Esophagus muscularis mucosa (tissue), 4 donors: ENCODE measurements around the gene ZNF622. TPM values are rescaled to one million over a fixed set of nuclear protein-coding genes. Genes with fewer than 3 reads are reported as not detected.

Source experiments
- DNase-seq: peaks from one replicate; pipeline ENCODE4 v3.0.0-alpha.2; 2017; ENCODE audit errors: extremely low spot score
- H3K27ac ChIP-seq, 4 donors: fragments of 200-600 bp; sonication (generic); replicated peaks in 1 of 4; 1 replicate in 3 of 4; 2 replicates in 1 of 4; pipeline ENCODE4 v1.5.1; 2016 to 2019; ENCODE audit warnings: mild to moderate bottlenecking in 1 of 4
- H3K27me3 ChIP-seq, 4 donors: fragments of 200-600 bp; sonication (generic); one replicate each; pipeline versions ENCODE4 v1.5.1 to v1.6.0; 2016 to 2019
- H3K36me3 ChIP-seq, 4 donors: fragments of 200-600 bp; sonication (generic); one replicate each; pipeline ENCODE4 v1.5.1; 2016 to 2019
- H3K4me1 ChIP-seq, 4 donors: fragments of 200-600 bp; sonication (generic); one replicate each; pipeline ENCODE4 v1.5.1; 2016 to 2019
- H3K4me3 ChIP-seq, 4 donors: fragments of 200-600 bp; sonication (generic); 1 replicate in 2 of 4; 2 replicates in 2 of 4; pipeline ENCODE4 v1.5.1; 2016 to 2019; ENCODE audit warnings: mild to moderate bottlenecking in 4 of 4, moderate library complexity in 1 of 4
- H3K9me3 ChIP-seq, 4 donors: fragments of 200-600 bp; sonication (generic); 1 replicate in 3 of 4; 2 replicates in 1 of 4; pipeline ENCODE4 v1.5.1; 2016 to 2019
- EP300 ChIP-seq: sonication (generic); formaldehyde crosslinking; IDR thresholded peaks from one replicate; pipeline ENCODE4 v1.6.1; 2017; ENCODE audit warnings: antibody characterized with exemption
- POLR2A ChIP-seq: fragments of 450-650 bp; IDR thresholded peaks from one replicate; pipeline ENCODE4 v1.6.1; 2017; ENCODE audit warnings: antibody characterized with exemption, moderate library complexity, mild to moderate bottlenecking, low read depth
- POLR2AphosphoS5 ChIP-seq, 2 donors: sonication (generic); formaldehyde crosslinking; IDR thresholded peaks; one replicate each; pipeline ENCODE4 v1.6.1; 2017; ENCODE audit warnings: antibody characterized with exemption in 2 of 2
- WGBS: methylation state at CpG from one replicate; pipeline ENCODE4 v1.1.5; 2018; 5-methylcytosine and 5-hydroxymethylcytosine counted together
- intact Hi-C: fragments of 100-400 bp; cut with DNase I; formaldehyde crosslinking; loops from one replicate; pipeline ENCODE4 v1.15.1; 2023
- total RNA-seq, 4 donors: library from RNA; depleted of rRNA; stranded (reverse); fragments of >200 nt; gene quantifications; one replicate each; pipeline versions ENCODE4 v1.1.0 to v1.2.1, GENCODE V29; 2016
- TF ChIP-seq, protein P1 (sequence below), 3 experiments: fragments of 200-600 bp in 2 of 3; fragments of 450-650 bp in 1 of 3; sonication (generic) in 2 of 3; IDR thresholded peaks; one replicate each; pipeline ENCODE4 v1.5.1; 2017 to 2019; ENCODE audit warnings: antibody characterized with exemption in 3 of 3, mild to moderate bottlenecking in 2 of 3, moderate library complexity in 1 of 3

Gene ZNF622
- total RNA-seq, 4 donors from 2014 or later, result 25.3 to 31.7 (median 28.4) TPM

DNA sequence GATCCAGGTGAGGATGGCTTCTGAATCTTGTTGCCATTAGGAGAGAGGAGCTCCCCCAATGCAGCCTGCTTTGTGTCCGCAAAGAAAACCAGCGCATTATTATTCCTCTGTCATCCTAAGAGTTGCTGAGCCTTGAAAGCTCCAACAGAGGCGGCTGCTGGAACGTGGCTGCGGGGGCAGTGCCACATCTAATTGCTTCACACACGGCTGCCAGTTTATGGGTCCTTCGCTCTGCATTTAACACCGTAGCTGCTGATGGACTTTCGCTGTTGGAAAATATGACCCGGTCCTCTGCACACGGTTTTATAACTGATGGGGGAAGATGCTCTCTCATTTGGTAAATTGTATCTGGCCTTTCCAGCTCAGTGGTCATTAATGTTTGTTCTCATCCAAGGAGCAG, 38.0 kb downstream of the ZNF622 start:
- 41% methylated on average over 10 of the region's 11 CpGs for WGBS
- Histone ChIP-seq H3K4me3 (no peak overlapping the region), H3K27ac (no peak overlapping the region), H3K36me3 (no peaks in the 10 kb centered on the region), H3K4me1 (no peaks in the 10 kb centered on the region), H3K27me3 (peaks cover 0 to 13% (median 0%) of the 10 kb centered on the region in 4 donors), H3K9me3 (no peaks in the 10 kb centered on the region)
- intact Hi-C loops, result no loop called here
- TF ChIP-seq POLR2A (no peak), POLR2AphosphoS5 (IDR thresholded peaks at IDR 0.05) (no peak), EP300 (no peak)
- TF ChIP-seq, protein P1, sequence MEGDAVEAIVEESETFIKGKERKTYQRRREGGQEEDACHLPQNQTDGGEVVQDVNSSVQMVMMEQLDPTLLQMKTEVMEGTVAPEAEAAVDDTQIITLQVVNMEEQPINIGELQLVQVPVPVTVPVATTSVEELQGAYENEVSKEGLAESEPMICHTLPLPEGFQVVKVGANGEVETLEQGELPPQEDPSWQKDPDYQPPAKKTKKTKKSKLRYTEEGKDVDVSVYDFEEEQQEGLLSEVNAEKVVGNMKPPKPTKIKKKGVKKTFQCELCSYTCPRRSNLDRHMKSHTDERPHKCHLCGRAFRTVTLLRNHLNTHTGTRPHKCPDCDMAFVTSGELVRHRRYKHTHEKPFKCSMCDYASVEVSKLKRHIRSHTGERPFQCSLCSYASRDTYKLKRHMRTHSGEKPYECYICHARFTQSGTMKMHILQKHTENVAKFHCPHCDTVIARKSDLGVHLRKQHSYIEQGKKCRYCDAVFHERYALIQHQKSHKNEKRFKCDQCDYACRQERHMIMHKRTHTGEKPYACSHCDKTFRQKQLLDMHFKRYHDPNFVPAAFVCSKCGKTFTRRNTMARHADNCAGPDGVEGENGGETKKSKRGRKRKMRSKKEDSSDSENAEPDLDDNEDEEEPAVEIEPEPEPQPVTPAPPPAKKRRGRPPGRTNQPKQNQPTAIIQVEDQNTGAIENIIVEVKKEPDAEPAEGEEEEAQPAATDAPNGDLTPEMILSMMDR (IDR thresholded peaks at IDR 0.05), result no peak
- no peak for DNase-seq

DNA sequence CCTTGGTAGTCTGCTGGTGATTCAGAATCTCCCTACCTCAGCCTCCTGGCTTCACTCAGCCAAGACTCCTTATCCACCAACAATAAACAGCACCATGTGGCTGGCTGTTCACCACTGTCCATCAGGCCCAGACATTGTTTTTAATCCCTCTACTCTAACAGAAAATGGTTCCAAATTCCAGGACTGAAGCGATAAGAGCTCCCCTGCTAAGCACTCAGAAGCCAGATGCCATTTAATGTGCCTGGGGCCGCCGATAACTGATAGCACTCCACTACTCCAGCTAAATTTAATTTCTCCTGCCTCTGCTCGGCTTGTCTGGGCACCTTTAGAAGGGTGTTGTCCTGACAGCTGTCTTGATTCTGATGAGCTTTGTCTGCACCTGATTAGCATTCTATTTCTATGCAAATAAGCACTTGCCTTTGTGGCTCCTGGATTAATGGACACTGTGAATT, 47.1 kb downstream of the ZNF622 start:
- intact Hi-C loops, result no loop called here
- no peak overlapping the region for H3K27ac ChIP-seq

DNA sequence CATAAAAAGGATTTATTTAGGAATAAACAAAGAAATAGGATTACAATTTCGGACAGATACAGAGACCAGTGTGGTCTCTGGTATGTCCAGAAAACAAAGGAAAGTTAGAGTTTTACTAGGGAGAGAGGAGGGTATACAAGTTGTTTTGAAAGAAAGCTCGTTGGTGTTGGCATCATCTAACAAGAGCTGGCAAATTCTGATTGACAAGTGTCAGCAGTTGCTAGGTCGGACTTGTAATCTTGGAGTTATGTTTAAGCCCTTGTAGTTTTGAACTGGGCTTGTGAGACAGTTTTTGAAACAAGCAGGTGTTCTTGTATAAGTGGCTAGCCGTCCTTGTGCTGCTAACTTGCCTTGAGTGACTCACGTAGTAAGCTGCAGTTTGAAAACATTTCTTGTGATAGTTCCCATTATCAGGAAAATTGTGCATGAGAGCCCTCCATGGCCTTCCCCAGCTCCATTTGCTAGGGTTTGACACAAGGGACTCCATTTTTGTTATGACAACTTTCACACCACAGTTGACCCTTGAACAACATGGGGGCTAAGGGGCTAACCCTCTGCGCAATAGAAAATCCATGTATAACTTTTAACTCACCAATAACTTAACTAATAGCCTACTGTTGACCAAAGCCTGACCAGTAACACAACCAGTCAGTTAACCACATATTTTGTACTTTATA, 48.1 kb downstream of the ZNF622 start:
- no peak overlapping the region for H3K4me3 ChIP-seq
- intact Hi-C loops, result no loop called here
- H3K36me3 ChIP-seq, result no peaks in the 10 kb centered on the region
- peaks cover 0 to 9% (median 0%) of the 10 kb centered on the region in 4 donors for H3K27me3 ChIP-seq
- no peak overlapping the region for H3K27ac ChIP-seq
- 90% methylated on average over 6 of the region's 6 CpGs for WGBS
- DNase-seq, result no peak
- H3K9me3 ChIP-seq, result no peaks in the 10 kb centered on the region
- TF ChIP-seq POLR2AphosphoS5 (IDR thresholded peaks at IDR 0.05), result no peak
- no peak for TF ChIP-seq EP300
- TF ChIP-seq, protein P1 (IDR thresholded peaks at IDR 0.05), result no peak
- TF ChIP-seq POLR2A, result no peak
- no peaks in the 10 kb centered on the region for H3K4me1 ChIP-seq

More for the DNA sequence above, 47.1 kb downstream of the ZNF622 start:
- Histone ChIP-seq H3K4me3 (no peak overlapping the region), H3K4me1 (no peaks in the 10 kb centered on the region), H3K27me3 (peaks cover 0 to 9% (median 0%) of the 10 kb centered on the region in 4 donors), H3K36me3 (no peaks in the 10 kb centered on the region), H3K9me3 (no peaks in the 10 kb centered on the region)
- no peak for DNase-seq
- TF ChIP-seq, protein P1 (IDR thresholded peaks at IDR 0.05), result no peak
- no peak for TF ChIP-seq EP300
- TF ChIP-seq POLR2AphosphoS5 (IDR thresholded peaks at IDR 0.05), result no peak
- TF ChIP-seq POLR2A, result no peak
- WGBS, result 62% methylated on average over 4 of the region's 4 CpGs

DNA sequence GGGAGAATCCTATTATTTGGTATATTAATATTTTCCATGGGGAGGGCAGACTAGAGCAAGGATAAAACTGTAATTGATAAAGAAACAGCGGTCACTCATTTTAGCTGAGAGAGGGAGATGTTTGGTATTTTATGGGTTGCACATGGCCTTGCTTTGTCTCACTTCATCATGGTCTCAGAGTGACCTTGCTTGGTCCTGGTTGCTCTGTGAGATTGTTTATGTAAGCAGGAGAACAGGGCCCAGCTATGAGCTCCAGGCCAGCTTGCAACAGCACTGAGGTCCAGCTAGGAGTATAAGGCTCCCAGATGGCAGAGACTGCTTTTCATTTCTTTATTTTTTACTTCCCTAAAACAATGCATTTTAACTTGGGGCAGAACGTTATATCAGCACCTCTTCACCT, 50.7 kb downstream of the ZNF622 start:
- 83% methylated on average over 2 of the region's 2 CpGs for WGBS

More for the DNA sequence above, 50.7 kb downstream of the ZNF622 start:
- no peak for DNase-seq
- H3K4me1 ChIP-seq, result no peaks in the 10 kb centered on the region
- no peaks in the 10 kb centered on the region for H3K27me3 ChIP-seq
- H3K9me3 ChIP-seq, result no peaks in the 10 kb centered on the region
- intact Hi-C loops, result no loop called here
- H3K36me3 ChIP-seq, result no peaks in the 10 kb centered on the region
- no peak overlapping the region for H3K27ac ChIP-seq
- TF ChIP-seq POLR2AphosphoS5 (IDR thresholded peaks at IDR 0.05) (no peak), POLR2A (no peak), EP300 (no peak)
- TF ChIP-seq, protein P1 (IDR thresholded peaks at IDR 0.05), result no peak
- H3K4me3 ChIP-seq, result no peak overlapping the region
